Activated T-helper 1 cell treated with anti-CD3 and anti-CD28 coated beads, Interleukin-2, amount 50 U/mL, for 16 hours (primary cell): ENCODE data around the gene RNASE8.
A peak's percentile ranks its signal among the peaks of the same experiment; 100 is the strongest.
"Not testable (repeated sequence)": the region's sequence is repeated elsewhere in the genome, so short reads cannot be mapped to it uniquely, and the experiment has no call there.

ENCODE experiments used
- DNase-seq, 2 donors: peaks; one replicate each; pipeline ENCODE4 v3.0.0-alpha.2; 2020; ENCODE audit warnings: low read depth in 1 of 2, low spot score in 1 of 2

The RNASE8 gene

GRCh38 chr14:21057803-21058675, at the start of gene RNASE8:
TSS of gene RNASE8 (plus strand) at chr14:21057822. CDS start at chr14:21057893, 71 bp downstream.
- no peak for DNase-seq

- DNase-seq: not testable (repeated sequence)
Observed at GRCh38 chr14:21009721-21010120, 47.9 kb upstream of the RNASE8 start.

- no peak for DNase-seq
Observed at GRCh38 chr14:21011136-21011535, 46.5 kb upstream of the RNASE8 start.

- DNase-seq: peak; percentile 64 to 69
Observed at GRCh38 chr14:21014761-21015190, 42.8 kb upstream of the RNASE8 start.

GRCh38 chr14:21015312-21015711, 42.3 kb upstream of the RNASE8 start:
- DNase-seq: no peak

- DNase-seq: no peak
Observed at GRCh38 chr14:21016413-21017190, 41.0 kb upstream of the RNASE8 start.

GRCh38 chr14:21017528-21018245, 39.9 kb upstream of the RNASE8 start:
- DNase-seq: no peak

GRCh38 chr14:21018286-21018685, 39.3 kb upstream of the RNASE8 start:
- no peak for DNase-seq

- DNase-seq: no peak
Observed at GRCh38 chr14:21018781-21019180, 38.8 kb upstream of the RNASE8 start.

- DNase-seq: no peak
Observed at GRCh38 chr14:21019366-21019765, 38.3 kb upstream of the RNASE8 start.

GRCh38 chr14:21020977-21021545, 36.6 kb upstream of the RNASE8 start:
- no peak for DNase-seq

- DNase-seq: no peak
Observed at GRCh38 chr14:21022686-21023085, 34.9 kb upstream of the RNASE8 start.

GRCh38 chr14:21023174-21023573, 34.4 kb upstream of the RNASE8 start:
- DNase-seq: no peak

GRCh38 chr14:21023817-21024584, 33.6 kb upstream of the RNASE8 start:
- no peak for DNase-seq

GRCh38 chr14:21024585-21025370, 32.8 kb upstream of the RNASE8 start, which contains the start of gene NDRG2:
TSS of gene NDRG2 (minus strand) at chr14:21025061. CDS start at chr14:21023315, 1,746 bp downstream.
- DNase-seq: peak; percentile 57 to 62

- no peak for DNase-seq
Observed at GRCh38 chr14:21025371-21026273, 32.0 kb upstream of the RNASE8 start.

GRCh38 chr14:21026274-21026987, 31.2 kb upstream of the RNASE8 start:
- no peak for DNase-seq

GRCh38 chr14:21026988-21027315, 30.7 kb upstream of the RNASE8 start:
- no peak for DNase-seq
